HG03432 (cell line): ENCODE data around the gene TTC17.

Source experiments
- ATAC-seq: cut with Tn5 transposase; IDR thresholded peaks from one replicate; pipeline ENCODE4 v1.9.1; 2021; ENCODE audit warnings: mild to moderate bottlenecking, moderate library complexity; ENCODE audit not compliant: unreplicated experiment

The TTC17 gene

DNA sequence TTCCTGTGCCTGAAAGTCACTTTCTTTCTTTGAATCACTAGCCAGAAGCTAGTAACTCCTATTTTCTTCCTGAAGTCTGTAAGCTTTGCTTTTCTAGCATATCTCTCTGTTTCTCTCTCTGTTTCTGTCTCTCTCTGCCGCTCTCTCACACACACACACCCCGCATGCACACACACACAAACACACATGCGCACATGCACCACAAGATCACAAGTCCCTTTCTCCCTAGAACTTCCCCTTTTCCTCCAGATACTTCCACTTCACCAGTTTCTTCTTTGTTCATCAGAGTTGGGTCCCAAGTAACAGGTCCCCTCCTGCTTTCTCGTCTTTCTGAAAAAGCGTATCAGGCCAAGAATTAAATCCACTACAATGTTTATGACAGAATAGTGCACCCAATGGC lies 173.3 kb downstream of the TTC17 start:
- ATAC-seq = no peak

- no peak for ATAC-seq
Observed at GRCh38 chr11:43537833-43538615, 179.3 kb downstream of the TTC17 start.

DNA sequence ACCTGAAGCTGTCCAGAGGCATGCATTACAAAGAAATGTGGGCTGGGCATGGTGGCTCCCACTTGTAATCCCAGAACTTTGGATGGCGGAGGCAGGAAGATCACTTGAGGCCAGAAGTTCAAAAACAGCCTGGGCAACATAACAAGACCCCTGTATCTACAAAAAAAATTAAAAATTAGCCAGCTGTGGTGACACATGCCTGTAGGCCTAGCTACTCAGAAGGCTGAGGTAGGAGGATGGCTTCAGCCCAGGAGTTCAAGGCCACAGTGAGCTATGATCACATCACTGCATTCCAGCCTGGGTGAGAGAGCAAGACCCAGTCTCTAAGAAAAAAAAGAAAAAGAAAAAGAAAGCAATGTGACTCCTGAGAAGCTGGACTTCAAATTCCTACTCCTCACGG lies 183.3 kb downstream of the TTC17 start:
- ATAC-seq = no peak

- ATAC-seq = no peak
Observed at GRCh38 chr11:43542750-43543712, 184.3 kb downstream of the TTC17 start.
